Measurements from ENCODE around the gene CLNK. TPM values are rescaled to one million over a fixed set of nuclear protein-coding genes. Genes with fewer than 3 reads are reported as not detected.

CLNK gene
- total RNA-seq, 1 experiment from 2014 or later = not detected

GRCh38 chr4:10706236-10706635 is 21.7 kb upstream of the CLNK start:
- Histone ChIP-seq H4K91ac (ENCODE audit: insufficient read length, low read depth, low read length) (no peak overlapping the region), H3K9me3 (ENCODE audit: control insufficient read depth, low read depth, low read length) (no peaks in the 10 kb centered on the region), H2AFZ (ENCODE audit: low read length) (no peak overlapping the region), H3K4me2 (ENCODE audit: insufficient read depth, insufficient read length, low read length) (no peak overlapping the region), H3K79me2 (ENCODE audit: insufficient read depth, low read length) (no peaks in the 10 kb centered on the region), H3K23me2 (ENCODE audit: insufficient read length, low read depth, low read length, poor library complexity, severe bottlenecking) (no peaks in the 10 kb centered on the region), H2BK120ac (ENCODE audit: low read depth, low read length, poor library complexity, severe bottlenecking) (no peak overlapping the region), H2BK12ac (ENCODE audit: insufficient read length, low read depth, low read length) (no peak overlapping the region), H4K5ac (ENCODE audit: insufficient read length, low read depth, low read length) (no peak overlapping the region), H3K9ac (ENCODE audit: extremely low read depth, insufficient read length, low read length) (no peak overlapping the region), H4K8ac (replicated peaks; ENCODE audit: insufficient read length, low read depth, low read length) (no peak overlapping the region), H2AK5ac (ENCODE audit: insufficient read length, low read length) (no peak overlapping the region), H3K4me1 (ENCODE audit: insufficient read depth, low read length) (no peaks in the 10 kb centered on the region), H2BK15ac (ENCODE audit: low read depth, low read length) (no peak overlapping the region), H3K56ac (ENCODE audit: insufficient read length, low read depth, low read length) (no peak overlapping the region), H3K27ac (ENCODE audit: insufficient read length, low read depth, low read length) (no peak overlapping the region), H3K4ac (ENCODE audit: low read depth, low read length) (no peak overlapping the region), H3K23ac (ENCODE audit: insufficient read length, low read depth, low read length) (no peak overlapping the region), H4K20me1 (ENCODE audit: control insufficient read depth, insufficient read depth, insufficient read length) (no peaks in the 10 kb centered on the region), H3K79me1 (ENCODE audit: insufficient read depth, low read depth, low read length, poor library complexity, severe bottlenecking) (no peaks in the 10 kb centered on the region), H3K18ac (ENCODE audit: insufficient read length, low read depth, low read length) (no peak overlapping the region), H2BK5ac (ENCODE audit: insufficient read length, low read length) (no peak overlapping the region), H3K27me3 (ENCODE audit: insufficient read depth, low read length) (no peaks in the 10 kb centered on the region), H2BK20ac (ENCODE audit: low read depth, low read length, poor library complexity, severe bottlenecking) (no peak overlapping the region), H3K14ac (ENCODE audit: insufficient read depth, low read length) (no peak overlapping the region), H3T11ph (ENCODE audit: low read length) (no peak overlapping the region)
- WGBS (ENCODE audit: extremely low coverage, insufficient read length, low lambda C conversion rate) = no CpG with 5 or more reads among the region's 1 CpG
- DNase-seq = no peak
- TF ChIP-seq CTCF (conservative IDR thresholded peaks at IDR 0.05) = no peak
- Mint-ChIP-seq H3K27ac (no peak overlapping the region), H3K9me3 (no peaks in the 10 kb centered on the region), H3K27me3 (ENCODE audit: low read depth) (no peaks in the 10 kb centered on the region), H3K36me3 (ENCODE audit: insufficient read depth in 1 of 3, low read depth in 3 of 3) (no peaks in the 10 kb centered on the region), H3K4me1 (peaks cover 6% of the 10 kb centered on the region in 2 experiments; a peak in 3 of 4 replicates), H3K4me3 (no peak overlapping the region)

All from H9 (cell line).